Omental fat pad (tissue), 4 donors: ENCODE results near the gene C17orf78. TPM values are rescaled to one million over a fixed set of nuclear protein-coding genes. Genes with fewer than 3 reads are reported as not detected.
"Not testable (repeated sequence)": the region's sequence is repeated elsewhere in the genome, so short reads cannot be mapped to it uniquely, and the experiment has no call there.

ENCODE experiments used
- ATAC-seq: fragments of 150-250 bp; one replicate; pipeline ENCODE4 v1.9.1; 2016; ENCODE audit warnings: mild to moderate bottlenecking, moderate library complexity; ENCODE audit not compliant: low FRiP score
- DNase-seq: peaks from one replicate; pipeline ENCODE4 v3.0.0-alpha.2; 2019; ENCODE audit warnings: low spot score
- CTCF ChIP-seq, 3 donors: fragments of 450-650 bp; IDR thresholded peaks; one replicate each; pipeline ENCODE4 v1.5.1; 2016 to 2017; ENCODE audit warnings: antibody characterized with exemption in 3 of 3, mild to moderate bottlenecking in 3 of 3, moderate library complexity in 2 of 3
- total RNA-seq, 4 donors: library from RNA; depleted of rRNA; stranded (reverse); fragments of >200 nt; gene quantifications; one replicate each; pipeline ENCODE4 v1.1.0, GENCODE V29; 2016

The C17orf78 gene
- not detected for total RNA-seq

- DNase-seq (no peak), ATAC-seq (no peak)
- no peak for TF ChIP-seq CTCF (IDR thresholded peaks at IDR 0.05)
These were observed at the start of gene C17orf78 for GRCh38 chr17:37375706-37376105. Gene C17orf78, plus strand, starts transcription at chr17:37375985. Its CDS starts 108 bp downstream, at chr17:37376093.

- no peak for ATAC-seq
- DNase-seq: no peak
- no peak for TF ChIP-seq CTCF (IDR thresholded peaks at IDR 0.05)
These were observed 48.3 kb upstream of the C17orf78 start for GRCh38 chr17:37327341-37328090.

GRCh38 chr17:37338847-37339246 lies 36.9 kb upstream of the C17orf78 start:
- ATAC-seq (no peak), DNase-seq (no peak)
- TF ChIP-seq CTCF (IDR thresholded peaks at IDR 0.05): no peak

- ATAC-seq (no peak), DNase-seq (no peak)
- no peak for TF ChIP-seq CTCF (IDR thresholded peaks at IDR 0.05)
These were observed 36.5 kb upstream of the C17orf78 start for GRCh38 chr17:37339321-37339720.

- ATAC-seq (no peak), DNase-seq (no peak)
- TF ChIP-seq CTCF (IDR thresholded peaks at IDR 0.05): no peak
These were observed 35.0 kb upstream of the C17orf78 start for GRCh38 chr17:37340804-37341203.

- no peak for ATAC-seq
- DNase-seq: no peak
- no peak for TF ChIP-seq CTCF (IDR thresholded peaks at IDR 0.05)
These were observed 33.2 kb upstream of the C17orf78 start for GRCh38 chr17:37342589-37342988.

- DNase-seq (no peak), ATAC-seq (no peak)
- no peak for TF ChIP-seq CTCF (IDR thresholded peaks at IDR 0.05)
These were observed 31.3 kb upstream of the C17orf78 start for GRCh38 chr17:37344519-37344918.

GRCh38 chr17:37346863-37347402 lies 28.9 kb upstream of the C17orf78 start:
- not testable (repeated sequence) for DNase-seq, ATAC-seq

- ATAC-seq, DNase-seq: not testable (repeated sequence)
These were observed 18.8 kb upstream of the C17orf78 start for GRCh38 chr17:37356796-37357569.
